Endothelial cell of umbilical vein (primary cell): Measurements from ENCODE around the gene RNF148.

Experiments used
- EZH2 ChIP-seq: IDR thresholded peaks from 2 replicates; pipeline ENCODE4 v1.6.1; 2012; ENCODE audit warnings: borderline replicate concordance, low read depth, mild to moderate bottlenecking, moderate library complexity, low read length, inconsistent platforms; ENCODE audit not compliant: severe bottlenecking
- FOS ChIP-seq: IDR thresholded peaks from 2 replicates; pipeline ENCODE4 v1.6.1; 2011; ENCODE audit warnings: mild to moderate bottlenecking, low read length, moderate library complexity, borderline replicate concordance; ENCODE audit not compliant: insufficient read depth
- GATA2 ChIP-seq: IDR thresholded peaks from 2 replicates; pipeline ENCODE4 v1.7.0; 2011; ENCODE audit warnings: low read depth, mild to moderate bottlenecking, moderate library complexity, mixed read lengths, low read length; ENCODE audit not compliant: insufficient read length, insufficient read depth
- JUN ChIP-seq: IDR thresholded peaks from 2 replicates; pipeline ENCODE4 v1.6.1; 2011; ENCODE audit warnings: borderline replicate concordance, low read depth; ENCODE audit not compliant: insufficient read length, insufficient read depth
- MAX ChIP-seq: IDR thresholded peaks from 2 replicates; pipeline ENCODE4 v1.6.1; 2011; ENCODE audit not compliant: insufficient read depth, insufficient read length
- MYC ChIP-seq: IDR thresholded peaks from one replicate; pipeline ENCODE4 v1.6.1; 2011; ENCODE audit warnings: mild to moderate bottlenecking, low read depth, low read length
- POLR2A ChIP-seq: IDR thresholded peaks from 2 replicates; pipeline ENCODE4 v1.6.1; 2012; ENCODE audit warnings: low read depth, mild to moderate bottlenecking, control low read depth, low read length
- POLR2AphosphoS5 ChIP-seq: IDR thresholded peaks from 2 replicates; pipeline ENCODE4 v1.6.1; 2012; ENCODE audit warnings: low read depth, mild to moderate bottlenecking, control low read depth, low read length, moderate library complexity; ENCODE audit not compliant: insufficient read depth
- TF ChIP-seq, protein P1 (sequence below), 2 donors: IDR thresholded peaks; 1 replicate in 1 of 2; 2 replicates in 1 of 2; pipeline ENCODE4 v1.5.1; 2011; ENCODE audit warnings: low read length in 2 of 2, mild to moderate bottlenecking in 2 of 2, moderate library complexity in 2 of 2, control low read depth in 1 of 2, inconsistent platforms in 1 of 2, low read depth in 1 of 2; ENCODE audit not compliant: insufficient read depth in 1 of 2; ENCODE audit errors: extremely low read depth in 1 of 2

- TF ChIP-seq, protein P1, sequence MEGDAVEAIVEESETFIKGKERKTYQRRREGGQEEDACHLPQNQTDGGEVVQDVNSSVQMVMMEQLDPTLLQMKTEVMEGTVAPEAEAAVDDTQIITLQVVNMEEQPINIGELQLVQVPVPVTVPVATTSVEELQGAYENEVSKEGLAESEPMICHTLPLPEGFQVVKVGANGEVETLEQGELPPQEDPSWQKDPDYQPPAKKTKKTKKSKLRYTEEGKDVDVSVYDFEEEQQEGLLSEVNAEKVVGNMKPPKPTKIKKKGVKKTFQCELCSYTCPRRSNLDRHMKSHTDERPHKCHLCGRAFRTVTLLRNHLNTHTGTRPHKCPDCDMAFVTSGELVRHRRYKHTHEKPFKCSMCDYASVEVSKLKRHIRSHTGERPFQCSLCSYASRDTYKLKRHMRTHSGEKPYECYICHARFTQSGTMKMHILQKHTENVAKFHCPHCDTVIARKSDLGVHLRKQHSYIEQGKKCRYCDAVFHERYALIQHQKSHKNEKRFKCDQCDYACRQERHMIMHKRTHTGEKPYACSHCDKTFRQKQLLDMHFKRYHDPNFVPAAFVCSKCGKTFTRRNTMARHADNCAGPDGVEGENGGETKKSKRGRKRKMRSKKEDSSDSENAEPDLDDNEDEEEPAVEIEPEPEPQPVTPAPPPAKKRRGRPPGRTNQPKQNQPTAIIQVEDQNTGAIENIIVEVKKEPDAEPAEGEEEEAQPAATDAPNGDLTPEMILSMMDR (IDR thresholded peaks at IDR 0.05; ENCODE audit: extremely low read depth in 1 of 2, insufficient read depth in 1 of 2, low read depth in 1 of 2, low read length in 2 of 2) = no peak
- TF ChIP-seq POLR2AphosphoS5 = no peak
- TF ChIP-seq POLR2A = no peak
- TF ChIP-seq MYC = no peak
- no peak for TF ChIP-seq EZH2
- TF ChIP-seq FOS = no peak
- TF ChIP-seq MAX = no peak
- TF ChIP-seq GATA2 = no peak
- TF ChIP-seq JUN = no peak
Measured at GRCh38 chr7:122717356-122718089, 14.8 kb upstream of the RNF148 start.
